ENCODE data around the gene CD68. TPM values are rescaled to one million over a fixed set of nuclear protein-coding genes. Genes with fewer than 3 reads are reported as not detected.

The CD68 gene
- total RNA-seq, 1 experiment from 2014 or later = 1.6 TPM

- no peaks in the 10 kb centered on the region for H3K36me3 ChIP-seq (ENCODE audit: control insufficient read depth, insufficient read depth, low read length)
- ChIA-PET CTCF (no interaction called here), POLR2A (no interaction called here)
- no peaks in the 10 kb centered on the region for H3K4me1 ChIP-seq
- no peak overlapping the region for H3K27ac Mint-ChIP-seq (ENCODE audit: unreplicated experiment)
- no peak overlapping the region for H3K4me3 Mint-ChIP-seq (ENCODE audit: unreplicated experiment)
- no peak overlapping the region for H3K4me3 ChIP-seq (ENCODE audit: low read depth, low read length)
- no peaks in the 10 kb centered on the region for H3K27me3 ChIP-seq (replicated peaks; ENCODE audit: control insufficient read depth, insufficient read depth, low read length)
- no peaks in the 10 kb centered on the region for H3K4me1 Mint-ChIP-seq (ENCODE audit: low read depth, unreplicated experiment)
- H3K9me3 Mint-ChIP-seq (ENCODE audit: unreplicated experiment) = no peaks in the 10 kb centered on the region
- H3K36me3 Mint-ChIP-seq (ENCODE audit: insufficient read depth, unreplicated experiment) = no peaks in the 10 kb centered on the region
- no TSS peak for BruUV-seq (replicated peaks)
- no peak for DNase-seq
- peaks cover 5% of the 10 kb centered on the region for H3K27me3 Mint-ChIP-seq (ENCODE audit: insufficient read depth, unreplicated experiment)
- TF ChIP-seq CTCF (IDR thresholded peaks at IDR 0.05; ENCODE audit: insufficient read depth in 1 of 2, low read depth in 1 of 2, low read length in 1 of 2, severe bottlenecking in 1 of 2, unreplicated experiment in 1 of 2) = no peak
- intact Hi-C loops (cut with micrococcal nuclease; ENCODE audit: unreplicated experiment) = no loop called here
- no peaks in the 10 kb centered on the region for H3K9me3 ChIP-seq
Measured at GRCh38 chr17:7544911-7545310, 34.5 kb upstream of the CD68 start.

- peaks cover 10% of the 10 kb centered on the region for H3K4me1 Mint-ChIP-seq (ENCODE audit: low read depth, unreplicated experiment)
- no peaks in the 10 kb centered on the region for H3K36me3 ChIP-seq (ENCODE audit: control insufficient read depth, insufficient read depth, low read length)
- no peak within 1 kb of the TSS for H3K4me3 ChIP-seq (ENCODE audit: low read depth, low read length)
- H3K4me1 ChIP-seq = peaks cover 4% of the 10 kb centered on the region; the same call in 1 of the 2 replicates
- intact Hi-C loops (cut with micrococcal nuclease; ENCODE audit: unreplicated experiment) = no loop called here
- H3K9me3 ChIP-seq = no peaks in the 10 kb centered on the region
- DNase-seq = no peak
- H3K27me3 ChIP-seq (replicated peaks; ENCODE audit: control insufficient read depth, insufficient read depth, low read length) = no peaks in the 10 kb centered on the region
- CTCF ChIA-PET = no interaction called here
- no peaks in the 10 kb centered on the region for H3K9me3 Mint-ChIP-seq (ENCODE audit: unreplicated experiment)
- POLR2A ChIA-PET = interaction anchor here (0.6 kb wide), 1 partner anchor 13 kb away, joined by 3 read pairs; no protein-coding TSS in a partner anchor
- H3K4me3 Mint-ChIP-seq (ENCODE audit: unreplicated experiment) = no peak within 1 kb of the TSS
- H3K27ac Mint-ChIP-seq (ENCODE audit: unreplicated experiment) = no peak within 1 kb of the TSS
- TF ChIP-seq CTCF (IDR thresholded peaks at IDR 0.05; ENCODE audit: insufficient read depth in 1 of 2, low read depth in 1 of 2, low read length in 1 of 2, severe bottlenecking in 1 of 2, unreplicated experiment in 1 of 2) = no peak
- H3K36me3 Mint-ChIP-seq (ENCODE audit: insufficient read depth, unreplicated experiment) = peaks cover 5% of the 10 kb centered on the region
- no TSS peak for BruUV-seq (replicated peaks)
- no peaks in the 10 kb centered on the region for H3K27me3 Mint-ChIP-seq (ENCODE audit: insufficient read depth, unreplicated experiment)
Measured at GRCh38 chr17:7548585-7549400, 30.6 kb upstream of the CD68 start, which contains the start of gene TNFSF12. TSS of gene TNFSF12 (plus strand) at chr17:7549058. CDS start at chr17:7549154, 96 bp downstream.

GRCh38 chr17:7549401-7550055, 29.9 kb upstream of the CD68 start:
- no peak for TF ChIP-seq CTCF (IDR thresholded peaks at IDR 0.05; ENCODE audit: insufficient read depth in 1 of 2, low read depth in 1 of 2, low read length in 1 of 2, severe bottlenecking in 1 of 2, unreplicated experiment in 1 of 2)
- Mint-ChIP-seq H3K36me3 (ENCODE audit: insufficient read depth, unreplicated experiment) (peaks cover 5% of the 10 kb centered on the region), H3K27ac (ENCODE audit: unreplicated experiment) (no peak overlapping the region), H3K4me1 (ENCODE audit: low read depth, unreplicated experiment) (peaks cover 10% of the 10 kb centered on the region), H3K27me3 (ENCODE audit: insufficient read depth, unreplicated experiment) (no peaks in the 10 kb centered on the region), H3K4me3 (ENCODE audit: unreplicated experiment) (no peak overlapping the region), H3K9me3 (ENCODE audit: unreplicated experiment) (no peaks in the 10 kb centered on the region)
- Histone ChIP-seq H3K36me3 (ENCODE audit: control insufficient read depth, insufficient read depth, low read length) (no peaks in the 10 kb centered on the region), H3K9me3 (no peaks in the 10 kb centered on the region), H3K4me1 (peaks cover 4% of the 10 kb centered on the region; the same call in 1 of the 2 replicates), H3K27me3 (replicated peaks; ENCODE audit: control insufficient read depth, insufficient read depth, low read length) (no peaks in the 10 kb centered on the region), H3K4me3 (ENCODE audit: low read depth, low read length) (no peak overlapping the region)
- ChIA-PET CTCF (no interaction called here), POLR2A (no interaction called here)
- DNase-seq = no peak
- no TSS peak for BruUV-seq (replicated peaks)
- intact Hi-C loops (cut with micrococcal nuclease; ENCODE audit: unreplicated experiment) = no loop called here
